ENCODE results near the gene CCDC149. TPM values are rescaled to one million over a fixed set of nuclear protein-coding genes. Genes with fewer than 3 reads are reported as not detected.

CCDC149 gene
- total and polyA plus RNA-seq, 2 of the 4 experiments (the other 2 are of a cell fraction), result 6.7 to 7.0 TPM

GRCh38 chr4:24934311-24934710 lies 21.5 kb upstream of the CCDC149 start:
- DNase-seq, result no peak
- Histone ChIP-seq H2AK5ac (ENCODE audit: low read depth, low read length) (no peak overlapping the region), H3K9me1 (ENCODE audit: insufficient read depth, low read length) (no peaks in the 10 kb centered on the region), H3K56ac (ENCODE audit: extremely low read depth, insufficient read depth, low read length) (no peak overlapping the region), H4K20me1 (ENCODE audit: insufficient read depth, low read length) (no peaks in the 10 kb centered on the region), H3K4me3 (ENCODE audit: insufficient read depth, low read depth, low read length) (no peak overlapping the region), H3K79me1 (ENCODE audit: low read depth in 1 of 2, low read length in 2 of 2) (no peaks in the 10 kb centered on the region), H4K5ac (ENCODE audit: low read depth, low read length) (no peak overlapping the region), H3K23ac (ENCODE audit: low read depth, low read length) (no peak overlapping the region), H3K14ac (replicated peaks; ENCODE audit: low read depth, low read length) (no peak overlapping the region), H4K91ac (ENCODE audit: insufficient read depth, low read depth, low read length) (no peak overlapping the region), H3K4me2 (ENCODE audit: low read depth, low read length) (no peak overlapping the region), H3K4me1 (ENCODE audit: control insufficient read depth, insufficient read depth, low read length) (no peaks in the 10 kb centered on the region), H2AK9ac (replicated peaks; ENCODE audit: low read depth, low read length, poor library complexity) (no peak overlapping the region), H3K18ac (ENCODE audit: low read depth, low read length) (no peak overlapping the region), H2BK120ac (ENCODE audit: low read depth, low read length) (no peak overlapping the region), H2AFZ (replicated peaks; ENCODE audit: low read length, poor library complexity) (no peak overlapping the region), H3K4ac (ENCODE audit: low read depth, low read length) (no peak overlapping the region), H3K27ac (ENCODE audit: insufficient read depth, low read length) (no peak overlapping the region), H3K9ac (ENCODE audit: low read depth, low read length) (no peak overlapping the region), H2BK15ac (ENCODE audit: low read depth, low read length) (no peak overlapping the region), H3K9me3 (ENCODE audit: control insufficient read depth, insufficient read depth, low read length) (peaks cover 11% of the 10 kb centered on the region), H2BK20ac (ENCODE audit: low read depth, low read length) (no peak overlapping the region), H2BK5ac (ENCODE audit: low read depth, low read length, poor library complexity, severe bottlenecking) (no peak overlapping the region), H3K36me3 (ENCODE audit: control insufficient read depth, insufficient read depth, low read length) (no peaks in the 10 kb centered on the region), H3K27me3 (ENCODE audit: control insufficient read depth, insufficient read depth, low read length) (peaks cover 7% of the 10 kb centered on the region), H4K8ac (ENCODE audit: low read depth in 2 of 2, low read length in 2 of 2) (no peak overlapping the region)
- in situ Hi-C loops (cut with MboI; ENCODE audit: low sequenced_read_pairs), result no loop called here
- ChIA-PET CTCF (no interaction called here), POLR2A (ENCODE audit: unreplicated experiment) (no interaction called here)
- TF ChIP-seq CHD1 (IDR thresholded peaks at IDR 0.05; ENCODE audit: low read depth, low read length), result no peak
- no peak for TF ChIP-seq CEBPB (IDR thresholded peaks at IDR 0.05; ENCODE audit: low read depth, low read length)
- no peak for ATAC-seq (ENCODE audit: low read depth)
- dilution Hi-C loops (cut with HindIII; ENCODE audit: low sequenced_read_pairs, unreplicated experiment), result no loop called here
- intact Hi-C loops (cut with micrococcal nuclease), result no loop called here
- no TSS peak for BruUV-seq (replicated peaks)

Data from IMR-90 (cell line).